ENCODE data around the gene PRMT7. TPM values are rescaled to one million over a fixed set of nuclear protein-coding genes. Genes with fewer than 3 reads are reported as not detected.

Gene PRMT7
- total and polyA plus RNA-seq, 2 of the 8 experiments (the other 6 are each of a cell fraction or from before 2014, with no cell fraction given): 48.2 to 49.3 TPM

- CTCF ChIA-PET (ENCODE audit: partially characterized antibody): interaction anchor here (0.8 to 5.8 kb wide), 10 partner anchors 8 to 52 kb away, joined by 3 to 26 read pairs (median 5); no protein-coding TSS in a partner anchor
- Histone ChIP-seq H3K9me3 (ENCODE audit: insufficient read depth in 2 of 2, low read depth in 1 of 2, low read length in 1 of 2) (no peaks in the 10 kb centered on the region), H3K27me3 (replicated peaks in 1 of 4; ENCODE audit: control insufficient read depth in 3 of 4, extremely low read depth in 1 of 4, insufficient read depth in 3 of 4, low read length in 3 of 4) (no peaks in the 10 kb centered on the region), H3K14ac (ENCODE audit: insufficient read length) (no peak overlapping the region), H3K79me2 (ENCODE audit: control insufficient read depth in 1 of 2, insufficient read depth in 2 of 2, low read length in 2 of 2) (no peaks in the 10 kb centered on the region), H3K36me3 (ENCODE audit: control insufficient read depth in 2 of 4, insufficient read depth in 4 of 4, low read length in 3 of 4) (no peaks in the 10 kb centered on the region), H2BK5ac (ENCODE audit: low read depth, low read length) (no peak overlapping the region), H4K5ac (ENCODE audit: insufficient read length, low read depth, low read length) (no peak overlapping the region), H2AFZ (ENCODE audit: low read length) (no peak overlapping the region), H4K91ac (replicated peaks; ENCODE audit: insufficient read length, low read length) (no peak overlapping the region), H2AK5ac (ENCODE audit: low read depth, low read length) (no peak overlapping the region), H2BK15ac (ENCODE audit: low read length) (no peak overlapping the region), H3K27ac (ENCODE audit: low read depth, low read length) (no peak overlapping the region), H3K23ac (ENCODE audit: insufficient read length) (no peak overlapping the region), H3K4me1 (replicated peaks in 1 of 4; ENCODE audit: control insufficient read depth in 3 of 4, insufficient read depth in 4 of 4, low read length in 3 of 4) (peaks cover 0 to 11% (median 2%) of the 10 kb centered on the region in 4 experiments; a peak in 5 of 7 replicates), H4K20me1 (replicated peaks in 1 of 2; ENCODE audit: control insufficient read depth in 1 of 2, insufficient read depth in 2 of 2, low read length in 2 of 2) (peaks cover 0 to 2% of the 10 kb centered on the region in 2 experiments), H3K56ac (replicated peaks; ENCODE audit: insufficient read length, low read depth, low read length) (no peak overlapping the region), H3K4me3 (ENCODE audit: extremely low read depth in 1 of 4, insufficient read depth in 2 of 4, low read depth in 3 of 4, low read length in 4 of 4) (no peak overlapping the region), H3K79me1 (ENCODE audit: low read depth, low read length) (no peaks in the 10 kb centered on the region), H3K4me2 (ENCODE audit: insufficient read depth in 1 of 2, low read depth in 2 of 2, low read length in 2 of 2) (no peak overlapping the region), H3K18ac (ENCODE audit: extremely low read depth, low read length) (no peak overlapping the region), H3K9ac (replicated peaks in 1 of 4; ENCODE audit: extremely low read depth in 1 of 4, low read depth in 3 of 4, low read length in 3 of 4) (no peak overlapping the region), H3K4ac (replicated peaks; ENCODE audit: insufficient read length, low read depth, low read length) (no peak overlapping the region), H2BK20ac (ENCODE audit: low read length) (peak overlapping the region; percentile 97; the same call in 1 of the 2 replicates), H4K8ac (ENCODE audit: extremely low read depth, insufficient read depth, low read length) (no peak overlapping the region), H2BK120ac (replicated peaks; ENCODE audit: low read depth, low read length) (no peak overlapping the region), H2BK12ac (ENCODE audit: low read depth, low read length) (peak overlapping the region; percentile 71; the same call in 1 of the 2 replicates), H3K23me2 (ENCODE audit: low read depth, low read length) (no peaks in the 10 kb centered on the region)
- no peak for TF ChIP-seq KDM1A (IDR thresholded peaks at IDR 0.05; ENCODE audit: borderline replicate concordance, low read length)
- no peak for TF ChIP-seq ATF3 (IDR thresholded peaks at IDR 0.05; ENCODE audit: insufficient read depth, low read depth, low read length)
- TF ChIP-seq CREB1 (IDR thresholded peaks at IDR 0.05): no peak
- no peak for TF ChIP-seq TBP (IDR thresholded peaks at IDR 0.05; ENCODE audit: low read depth, low read length)
- POLR2A ChIA-PET (ENCODE audit: partially characterized antibody): interaction anchor here (1.2 kb wide), 1 partner anchor 8 kb away, joined by 4 read pairs; no protein-coding TSS in a partner anchor
- FAIRE-seq (no peak), DNase-seq (ENCODE audit: low read depth in 1 of 2, low spot score in 2 of 2) (no peak)
- WGBS, 2 experiments (ENCODE audit: extremely low coverage in 1 of 2, insufficient coverage in 1 of 2, insufficient read length in 1 of 2, insufficient replicate concordance in 2 of 2, low coverage in 1 of 2, low lambda C conversion rate in 2 of 2, missing lambda C conversion rate in 1 of 2): 89% methylated on average over 5 of the region's 5 CpGs; no CpG with 5 or more reads in 1 of the 2 experiments
Observed at GRCh38 chr16:68400083-68400923, 89.5 kb downstream of the PRMT7 start.
